ENCODE results near the gene RAP1A.

- TF ChIP-seq RAD21 (IDR thresholded peaks at IDR 0.05) (no peak), TAF1 (conservative IDR thresholded peaks at IDR 0.05) (no peak)
Observed at GRCh38 chr1:111729946-111730681, 110.5 kb downstream of the RAP1A start.

Measured in liver (tissue), 2 donors.